CD4-positive, alpha-beta T cell treated with Interleukin-4 for 4 hours (primary cell): ENCODE results near the gene UMAD1.
"Not testable (repeated sequence)": the region's sequence is repeated elsewhere in the genome, so short reads cannot be mapped to it uniquely, and the experiment has no call there.

Experiments
- DNase-seq: peaks from one replicate; pipeline ENCODE4 v3.0.0-alpha.2; 2020

UMAD1 gene

GRCh38 chr7:7808156-7808555 lies 167.6 kb downstream of the UMAD1 start:
- DNase-seq, result no peak

DNA sequence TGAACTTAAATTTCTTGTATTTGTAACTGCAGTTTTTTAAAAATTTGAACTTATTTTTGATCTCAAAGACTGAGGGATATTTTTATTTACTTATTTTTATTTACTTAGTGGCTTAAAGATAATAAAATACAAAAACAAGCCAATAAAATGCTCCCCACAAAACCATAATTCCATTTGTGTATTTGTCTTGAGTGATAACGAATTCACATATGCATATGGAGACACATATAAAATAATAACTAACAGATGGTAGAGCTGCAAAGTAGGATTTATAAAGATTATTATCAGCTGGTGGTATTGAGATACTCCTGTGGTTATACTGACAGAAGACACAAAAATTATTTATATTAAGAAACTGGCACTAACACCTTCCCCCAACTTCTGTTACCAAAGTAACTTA lies 168.1 kb downstream of the UMAD1 start:
- no peak for DNase-seq

DNA sequence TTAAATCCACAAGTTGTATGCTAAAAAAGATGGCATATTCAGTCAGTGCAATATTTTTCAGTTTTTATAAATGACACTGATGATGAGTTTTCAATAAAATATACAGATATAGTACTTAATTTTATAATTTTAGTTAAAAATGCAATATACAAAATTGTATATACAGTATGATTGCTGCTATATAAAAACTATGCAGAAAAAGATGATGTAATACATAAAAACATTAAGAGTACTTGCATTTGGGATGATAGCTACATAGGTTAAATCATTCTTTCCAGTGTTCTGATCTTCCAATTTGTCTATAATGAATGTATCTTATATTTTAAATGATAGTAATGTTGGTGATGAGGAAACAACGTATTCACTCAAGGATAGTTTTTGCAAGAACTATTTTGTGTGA lies 169.8 kb downstream of the UMAD1 start:
- DNase-seq, result no peak

DNA sequence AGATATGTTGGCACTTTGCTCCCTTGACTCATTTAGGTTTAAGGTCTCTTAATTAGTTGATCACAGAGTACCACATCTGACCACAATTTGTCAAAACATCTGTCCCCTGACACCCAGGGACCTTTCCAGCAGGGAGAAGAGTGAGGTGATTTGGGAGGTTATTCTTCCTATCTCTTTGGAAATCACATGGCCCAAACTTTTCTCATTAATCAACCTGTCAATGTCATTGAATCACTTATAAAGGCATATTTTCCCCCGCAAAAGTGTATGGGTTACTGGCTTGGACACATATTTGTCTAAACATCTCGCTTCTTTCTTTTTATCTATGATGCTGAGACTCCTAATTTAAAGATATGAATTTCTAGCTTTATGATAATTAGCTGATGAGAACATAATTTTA lies 170.3 kb downstream of the UMAD1 start:
- DNase-seq, result no peak

- no peak for DNase-seq
Observed at GRCh38 chr7:7812112-7812511, 171.6 kb downstream of the UMAD1 start.

GRCh38 chr7:7815395-7815794 lies 174.8 kb downstream of the UMAD1 start:
- no peak for DNase-seq

GRCh38 chr7:7816084-7816483 lies 175.5 kb downstream of the UMAD1 start:
- peak; percentile 38 for DNase-seq

DNA sequence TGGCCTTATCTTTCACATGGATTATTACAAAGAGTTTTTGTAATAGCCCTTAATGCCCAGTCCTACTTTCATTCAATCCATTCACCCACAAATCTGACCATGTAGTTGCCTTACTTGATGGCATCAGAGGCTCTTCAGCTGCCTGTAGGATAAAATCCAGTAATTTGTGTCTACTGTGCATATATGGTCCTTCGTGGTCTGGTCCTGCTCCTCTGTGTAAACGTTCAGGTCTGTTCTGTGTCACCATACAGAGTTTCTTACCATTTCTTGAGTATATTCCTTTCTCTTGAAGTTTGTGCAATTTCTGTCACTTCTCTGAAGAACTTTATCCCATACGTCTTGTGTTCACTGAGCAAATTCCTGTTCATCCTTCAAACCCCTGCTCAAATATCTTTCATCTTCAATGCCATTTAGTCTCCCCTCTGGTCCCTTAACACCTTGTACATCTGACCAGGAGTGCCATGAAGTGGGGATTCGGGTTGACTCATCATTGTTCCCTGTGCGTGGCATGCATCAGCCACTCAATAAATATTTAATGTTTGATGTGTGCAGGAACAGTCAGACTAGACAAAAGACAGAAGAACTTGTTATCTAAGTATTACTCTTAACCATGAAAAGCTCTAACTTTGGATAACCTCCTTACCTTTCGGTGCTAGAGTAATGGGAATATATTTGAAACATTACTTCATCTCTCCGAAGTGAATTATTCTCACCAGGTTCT lies 176.4 kb downstream of the UMAD1 start:
- no peak for DNase-seq

GRCh38 chr7:7817748-7818147 lies 177.2 kb downstream of the UMAD1 start:
- DNase-seq, result peak; percentile 17

- DNase-seq, result not testable (repeated sequence)
Observed at GRCh38 chr7:7818179-7818578, 177.6 kb downstream of the UMAD1 start.

DNA sequence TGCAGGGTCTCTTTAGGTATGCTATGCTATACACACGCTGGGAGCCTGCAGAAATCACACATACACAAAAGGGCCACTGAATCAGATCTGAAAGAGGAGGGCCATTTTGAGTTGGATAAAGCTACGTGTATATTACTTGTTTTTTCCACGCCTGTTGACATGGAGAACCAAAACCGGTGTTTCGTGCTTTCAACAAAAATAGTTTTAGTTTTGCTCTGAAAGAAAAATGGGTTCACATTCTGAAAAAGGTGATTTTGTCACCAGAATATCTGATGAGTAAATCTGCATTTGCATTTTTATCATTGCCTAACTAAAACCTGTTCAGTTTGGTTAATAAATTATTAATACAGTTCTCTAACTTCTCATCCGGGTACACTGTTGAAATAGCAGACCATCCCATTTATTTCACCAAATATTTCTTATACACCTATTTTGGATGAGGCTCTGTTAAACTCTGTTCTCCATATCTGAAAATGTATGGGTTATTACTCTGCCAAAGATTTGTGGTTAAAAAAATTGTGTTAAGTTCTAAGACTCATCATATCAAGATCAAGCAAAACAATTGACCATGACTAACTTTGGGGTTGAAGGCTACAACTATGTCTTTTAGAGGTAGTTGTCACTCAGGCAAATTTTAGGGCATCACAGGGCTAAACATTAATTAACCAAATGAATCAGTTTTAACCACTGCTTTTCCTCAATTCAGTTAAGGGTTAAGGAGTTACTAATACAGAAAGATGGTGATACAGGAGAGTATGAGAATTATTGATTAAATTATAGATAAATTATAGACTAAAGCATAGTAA lies 179.1 kb downstream of the UMAD1 start:
- DNase-seq, result no peak

- no peak for DNase-seq
Observed at GRCh38 chr7:7820409-7820808, 179.9 kb downstream of the UMAD1 start.

- DNase-seq, result no peak
Observed at GRCh38 chr7:7820939-7821338, 180.4 kb downstream of the UMAD1 start.

- DNase-seq, result no peak
Observed at GRCh38 chr7:7821517-7821916, 181.0 kb downstream of the UMAD1 start.

DNA sequence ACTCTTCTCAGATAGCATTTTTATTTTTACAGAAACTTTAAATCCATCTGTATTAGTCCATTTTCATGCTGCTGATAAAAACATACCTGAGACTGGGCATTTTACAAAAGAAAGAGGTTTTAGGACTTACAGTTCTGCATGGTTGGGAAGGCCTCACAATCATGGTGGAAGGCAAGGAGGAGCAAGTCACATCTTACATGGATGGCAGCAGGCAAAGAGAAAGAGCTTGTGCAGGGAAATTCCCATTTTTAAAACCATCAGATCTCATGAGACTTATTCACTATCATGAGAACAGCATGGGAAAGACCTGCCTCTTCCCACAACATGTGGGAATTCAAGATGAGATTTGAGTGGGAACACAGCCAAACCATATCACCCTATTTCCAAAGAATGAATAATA lies 184.7 kb downstream of the UMAD1 start:
- DNase-seq, result not testable (repeated sequence)

DNA sequence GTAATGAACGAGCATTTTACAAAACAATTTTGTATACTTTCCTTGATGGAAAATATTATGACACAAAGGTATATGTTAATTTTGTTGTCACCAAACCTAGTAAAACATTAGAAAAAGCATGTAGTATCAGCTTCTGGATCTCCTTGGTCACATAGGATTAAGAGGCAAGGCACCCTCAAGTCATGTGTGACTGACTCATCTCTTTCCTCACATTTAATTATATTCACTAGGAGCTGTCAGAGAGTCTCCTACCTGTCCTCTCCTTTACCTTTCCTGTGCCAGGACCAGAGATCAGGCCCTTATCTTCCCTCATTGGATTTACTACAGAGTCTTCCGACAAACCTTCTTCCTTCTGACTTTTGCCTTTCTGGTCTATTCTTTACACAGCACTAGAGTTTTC lies 189.1 kb downstream of the UMAD1 start:
- no peak for DNase-seq

- no peak for DNase-seq
Observed at GRCh38 chr7:7830122-7830878, 189.7 kb downstream of the UMAD1 start.

DNA sequence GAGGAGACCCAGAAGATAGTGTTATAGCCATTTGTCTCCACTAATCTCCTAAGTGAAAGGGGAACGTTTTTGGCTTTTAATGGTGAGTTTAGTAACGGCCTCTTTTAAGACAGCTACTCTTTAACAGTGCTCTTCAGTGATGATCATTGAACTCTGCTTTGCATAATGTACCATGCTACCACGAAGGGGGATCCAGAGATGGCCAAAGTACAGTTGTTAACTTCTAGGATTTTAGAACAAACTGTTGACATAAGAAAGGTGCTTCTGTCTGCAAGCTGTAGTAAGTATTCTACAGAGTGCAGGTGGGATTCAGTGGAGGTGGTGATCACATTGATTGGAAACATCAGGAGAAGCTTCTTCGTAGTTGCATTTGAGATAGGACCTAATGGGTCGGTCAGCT lies 192.0 kb downstream of the UMAD1 start:
- DNase-seq, result no peak

DNA sequence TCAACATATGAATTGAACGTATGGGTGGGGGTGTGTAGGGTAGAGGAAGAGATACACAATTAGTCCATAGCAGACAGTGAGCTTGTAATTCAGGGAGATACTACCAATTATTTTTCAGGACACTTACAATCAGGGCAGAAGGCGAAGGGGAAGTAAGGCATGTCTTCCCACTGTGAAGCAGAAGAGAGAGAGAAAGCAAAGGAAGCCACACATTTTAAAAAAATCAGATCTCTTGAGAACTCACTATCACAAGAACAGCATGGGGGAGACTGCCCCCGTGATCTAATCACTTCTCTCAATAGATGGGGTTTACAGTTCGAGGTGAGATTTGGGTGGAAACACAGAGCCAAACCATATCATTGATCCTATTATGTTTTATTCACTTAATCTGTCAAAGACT lies 194.2 kb downstream of the UMAD1 start:
- DNase-seq, result no peak

DNA sequence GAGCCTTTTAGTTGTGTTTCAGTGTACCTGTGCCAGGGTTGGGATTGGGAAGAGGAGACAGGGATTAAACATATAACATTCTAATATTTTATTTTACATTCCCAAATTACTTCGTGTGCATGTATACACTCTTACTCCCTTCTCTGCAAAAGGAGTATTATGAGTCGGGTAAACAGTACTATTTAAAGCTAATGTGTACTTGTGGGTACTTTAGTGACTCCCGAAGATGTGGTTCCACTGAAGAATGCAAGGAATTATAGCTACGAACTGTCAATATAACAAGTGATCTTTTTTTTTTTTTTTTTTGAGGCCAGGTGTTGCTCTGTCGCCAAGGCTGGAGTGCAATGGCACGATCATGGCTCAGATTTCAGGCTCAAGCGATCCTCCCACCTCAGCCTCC lies 200.5 kb downstream of the UMAD1 start:
- no peak for DNase-seq

GRCh38 chr7:7843240-7843639 lies 202.7 kb downstream of the UMAD1 start:
- DNase-seq, result no peak

GRCh38 chr7:7843972-7844371 lies 203.4 kb downstream of the UMAD1 start:
- no peak for DNase-seq

- peak; percentile 18 for DNase-seq
Observed at GRCh38 chr7:7848246-7848645, 207.7 kb downstream of the UMAD1 start.

DNA sequence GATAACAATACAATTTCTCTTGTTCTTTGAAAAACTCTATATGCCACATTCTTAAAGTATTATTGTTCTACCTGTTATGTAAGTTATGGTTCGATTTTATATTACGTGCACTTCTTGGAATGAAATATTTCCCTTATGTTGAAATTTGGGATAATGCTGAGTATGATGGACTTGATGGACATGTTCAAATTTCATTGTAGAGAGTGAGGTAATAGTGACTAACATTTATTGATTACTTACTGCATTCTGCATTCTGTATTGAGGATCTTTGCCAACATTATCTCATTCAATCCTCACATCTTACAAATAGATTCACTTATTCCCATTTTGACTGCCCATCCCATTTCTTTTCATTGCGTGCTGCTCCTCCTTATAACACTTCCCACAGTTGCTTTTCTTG lies 208.3 kb downstream of the UMAD1 start:
- DNase-seq, result no peak
